ENCODE data around the gene RIN2.
"Not testable (repeated sequence)": the region's sequence is repeated elsewhere in the genome, so short reads cannot be mapped to it uniquely, and the experiment has no call there.

Gene RIN2

DNA sequence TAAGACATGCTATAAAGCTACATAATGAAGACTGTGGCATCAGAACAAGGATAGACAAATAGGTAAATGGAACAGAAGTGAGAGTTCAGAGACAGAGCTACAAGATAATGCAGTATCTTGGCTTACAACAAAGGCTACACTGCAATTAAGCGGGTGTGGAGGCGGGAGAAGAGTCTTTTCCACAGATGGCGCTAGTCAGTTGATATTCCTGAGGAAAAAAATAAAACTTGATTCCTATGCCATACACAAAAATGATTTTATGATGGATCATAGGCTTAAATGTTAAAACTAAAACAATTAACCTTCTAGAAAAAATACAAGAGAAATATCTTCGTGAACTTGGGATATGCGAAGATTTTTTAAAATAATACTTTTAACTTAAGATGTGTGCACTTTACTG, 31.0 kb downstream of the RIN2 start:
- DNase-seq (ENCODE audit: low read depth in 3 of 3) = no peak

DNA sequence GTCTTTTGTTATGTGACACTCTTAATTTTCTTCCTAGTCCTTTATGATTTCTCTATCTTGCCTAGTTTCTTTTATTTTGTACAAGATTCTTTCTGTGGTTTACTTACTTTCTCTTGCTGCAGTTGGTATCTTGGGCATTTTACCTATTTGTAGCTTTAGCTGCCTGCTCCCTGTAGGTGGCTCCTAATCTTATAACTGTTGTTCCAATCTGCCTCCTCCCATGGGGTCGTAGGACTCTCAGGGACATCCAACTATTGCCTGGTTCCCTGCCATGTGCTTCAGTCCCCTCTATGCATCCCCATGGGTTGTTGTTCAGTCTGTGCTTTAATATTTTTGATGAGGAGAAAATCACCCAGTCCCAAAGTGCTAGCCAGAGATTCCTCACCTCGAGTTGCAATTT, 31.4 kb downstream of the RIN2 start:
- no peak for DNase-seq (ENCODE audit: low read depth in 3 of 3)

DNA sequence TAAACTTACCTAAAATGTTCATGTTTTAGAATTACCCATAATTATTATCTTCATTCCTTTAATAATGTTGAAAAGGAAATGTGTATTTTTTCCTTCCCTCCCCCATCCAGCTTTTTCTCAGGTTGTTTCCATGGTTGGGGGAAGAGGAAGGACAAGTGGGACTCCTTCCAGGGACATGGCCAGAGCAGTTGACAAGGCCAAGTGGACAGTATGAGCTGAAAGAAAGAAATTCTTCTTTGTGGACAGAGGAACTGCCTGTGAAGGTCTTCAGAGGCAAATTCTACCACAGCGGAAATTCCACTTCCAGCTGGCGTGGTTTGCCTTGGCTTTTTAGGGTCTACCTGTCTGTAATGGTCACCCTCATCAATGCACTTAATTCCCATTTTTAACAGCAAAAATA, 33.8 kb downstream of the RIN2 start:
- DNase-seq (ENCODE audit: low read depth in 3 of 3) = no peak

DNA sequence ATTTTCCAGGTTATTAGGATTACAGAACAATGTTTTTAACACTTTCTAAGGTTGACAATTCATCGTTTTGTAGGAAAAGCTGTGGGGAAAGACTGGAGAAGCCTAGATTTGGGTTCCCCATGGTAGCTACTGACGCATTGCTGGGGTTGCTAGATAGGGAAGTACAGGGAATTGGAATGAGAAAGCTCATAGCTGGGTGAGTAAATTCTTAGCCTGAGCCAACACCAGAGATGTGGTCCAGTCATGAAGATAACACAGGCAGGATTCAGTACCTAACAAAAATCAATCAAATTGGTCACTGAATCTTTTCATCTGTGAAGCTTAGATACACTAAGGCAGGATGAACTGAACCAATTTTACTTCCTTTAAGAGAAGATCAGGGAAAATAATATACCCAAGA, 35.7 kb downstream of the RIN2 start:
- DNase-seq (ENCODE audit: low read depth in 3 of 3) = no peak

DNA sequence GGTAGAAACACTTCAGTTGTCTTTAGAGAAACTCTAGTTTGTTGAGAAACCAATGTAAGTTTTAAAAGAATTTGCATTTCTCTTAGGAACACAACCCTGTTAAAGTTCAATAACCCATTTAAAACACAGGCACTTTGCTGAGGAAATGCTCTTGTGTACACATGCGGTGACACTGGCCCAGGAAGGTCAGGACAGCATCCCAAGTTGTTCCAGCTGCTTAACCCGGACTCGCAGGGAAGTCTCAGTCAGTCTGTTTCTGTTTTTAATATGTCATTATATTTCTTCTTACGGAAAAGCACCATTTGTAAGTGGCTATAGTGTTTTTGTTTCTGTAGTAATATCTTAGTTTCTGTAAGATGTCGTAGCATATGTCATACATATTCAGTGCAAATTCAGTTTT, 36.9 kb downstream of the RIN2 start:
- DNase-seq (ENCODE audit: low read depth in 3 of 3) = no peak

DNA sequence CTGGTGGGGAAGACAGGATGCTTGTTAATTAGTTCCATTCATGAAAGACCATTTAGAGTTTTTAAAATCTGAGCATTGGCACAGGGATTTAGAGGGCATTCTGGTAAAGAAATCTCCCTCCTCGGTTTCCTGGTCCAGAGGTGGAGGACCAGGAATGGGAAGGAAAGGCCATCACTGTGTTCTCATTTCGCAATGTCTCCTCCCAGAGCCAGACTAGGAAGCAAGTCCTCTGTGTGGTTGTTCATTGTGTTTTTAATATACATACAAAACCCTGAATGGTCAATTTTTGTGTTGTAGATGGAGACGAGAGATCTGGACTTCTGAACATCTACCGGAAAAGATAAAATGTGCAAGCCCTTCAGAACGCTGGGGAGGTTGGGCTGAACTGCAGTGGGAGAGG, 41.3 kb downstream of the RIN2 start:
- no peak for DNase-seq (ENCODE audit: low read depth in 3 of 3)

DNA sequence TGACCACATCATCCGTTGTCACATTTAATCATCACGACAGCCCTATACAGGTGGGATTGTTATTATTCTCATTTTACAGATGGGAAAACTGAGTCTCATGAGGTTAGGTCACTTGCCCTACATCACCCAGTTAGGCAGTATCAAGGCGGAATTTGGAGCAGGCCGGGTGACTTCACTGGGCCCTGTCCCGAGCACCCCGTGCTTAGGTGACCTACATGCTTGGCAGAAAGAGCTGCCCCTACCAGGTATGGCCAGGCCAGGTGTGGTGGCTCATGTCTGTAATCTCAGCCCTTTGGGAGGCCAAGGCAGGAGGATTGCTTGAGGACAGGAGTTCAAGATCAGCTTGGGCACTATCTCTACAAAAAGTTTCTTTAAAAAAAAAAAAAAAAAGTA, 44.0 kb downstream of the RIN2 start:
- no peak for DNase-seq (ENCODE audit: low read depth in 3 of 3)

DNA sequence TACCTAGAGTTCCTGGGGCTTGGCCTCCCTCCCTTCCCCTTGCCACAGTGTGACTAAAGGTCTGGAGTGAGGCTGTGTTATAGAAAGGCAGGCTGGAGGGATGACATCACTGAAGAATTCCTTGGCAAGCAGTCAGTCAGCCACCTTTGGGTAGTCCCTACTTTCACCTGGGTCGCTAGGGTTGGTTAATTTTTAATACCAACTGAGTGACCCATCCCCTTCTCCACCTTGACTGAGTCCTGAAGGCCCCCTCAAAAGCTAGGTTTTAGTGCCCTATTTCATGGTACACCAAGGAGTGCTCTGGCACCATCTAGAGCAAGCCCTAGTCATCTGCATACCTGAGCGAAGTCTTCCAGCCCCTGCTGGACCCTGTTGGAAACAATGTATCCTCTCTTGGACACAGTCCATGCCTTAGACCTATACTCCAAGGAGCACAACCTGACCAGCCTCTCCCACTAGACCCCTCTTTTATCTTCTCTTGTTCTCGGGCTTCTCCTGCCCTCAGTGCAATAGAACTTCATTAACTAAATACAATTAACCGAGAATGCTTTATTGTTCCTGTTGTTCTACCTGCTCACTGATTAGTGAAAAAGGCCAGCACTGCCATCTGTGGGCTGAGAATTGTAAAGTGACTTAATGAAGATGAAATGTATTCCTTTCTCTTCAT, 44.6 kb downstream of the RIN2 start:
- DNase-seq (ENCODE audit: low read depth in 3 of 3) = no peak

DNA sequence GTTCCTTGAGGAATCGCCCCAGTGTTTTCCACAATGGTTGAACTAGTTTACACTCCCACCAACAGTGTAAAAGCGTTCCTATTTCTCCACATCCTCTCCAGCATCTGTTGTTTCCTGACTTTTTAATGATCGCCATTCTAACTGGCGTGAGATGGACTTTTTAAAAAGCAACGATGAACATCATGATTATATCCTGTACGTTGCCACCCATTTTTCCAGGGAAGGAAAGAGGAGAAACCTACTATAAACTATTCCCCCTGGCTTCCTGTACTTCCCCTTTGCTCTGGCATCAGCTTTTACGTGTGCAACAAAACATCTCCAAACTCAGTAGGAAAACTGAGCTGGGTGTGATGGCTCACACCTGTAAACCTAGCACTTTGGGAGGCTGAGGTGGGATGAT, 48.2 kb downstream of the RIN2 start:
- DNase-seq (ENCODE audit: low read depth in 3 of 3) = not testable (repeated sequence)

DNA sequence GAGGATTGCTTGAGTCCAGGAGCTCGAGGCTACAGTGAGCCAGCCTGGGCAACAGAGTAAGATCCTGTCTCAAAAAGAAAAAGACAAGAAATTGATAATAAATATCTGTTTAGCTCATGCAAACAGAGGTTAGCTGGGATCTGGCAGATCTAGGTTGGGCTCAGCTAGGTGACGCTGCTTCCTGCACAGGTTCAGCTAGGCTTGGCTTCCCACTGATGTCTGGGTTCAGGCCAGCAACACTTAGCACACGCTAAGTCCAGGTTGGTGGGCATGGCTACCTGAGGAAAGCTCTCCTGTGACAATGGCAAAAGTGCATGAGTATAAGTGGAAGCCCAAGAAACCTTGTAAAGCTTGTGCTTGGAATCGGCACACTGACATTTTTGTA, 48.7 kb downstream of the RIN2 start:
- no peak for DNase-seq (ENCODE audit: low read depth in 3 of 3)

DNA sequence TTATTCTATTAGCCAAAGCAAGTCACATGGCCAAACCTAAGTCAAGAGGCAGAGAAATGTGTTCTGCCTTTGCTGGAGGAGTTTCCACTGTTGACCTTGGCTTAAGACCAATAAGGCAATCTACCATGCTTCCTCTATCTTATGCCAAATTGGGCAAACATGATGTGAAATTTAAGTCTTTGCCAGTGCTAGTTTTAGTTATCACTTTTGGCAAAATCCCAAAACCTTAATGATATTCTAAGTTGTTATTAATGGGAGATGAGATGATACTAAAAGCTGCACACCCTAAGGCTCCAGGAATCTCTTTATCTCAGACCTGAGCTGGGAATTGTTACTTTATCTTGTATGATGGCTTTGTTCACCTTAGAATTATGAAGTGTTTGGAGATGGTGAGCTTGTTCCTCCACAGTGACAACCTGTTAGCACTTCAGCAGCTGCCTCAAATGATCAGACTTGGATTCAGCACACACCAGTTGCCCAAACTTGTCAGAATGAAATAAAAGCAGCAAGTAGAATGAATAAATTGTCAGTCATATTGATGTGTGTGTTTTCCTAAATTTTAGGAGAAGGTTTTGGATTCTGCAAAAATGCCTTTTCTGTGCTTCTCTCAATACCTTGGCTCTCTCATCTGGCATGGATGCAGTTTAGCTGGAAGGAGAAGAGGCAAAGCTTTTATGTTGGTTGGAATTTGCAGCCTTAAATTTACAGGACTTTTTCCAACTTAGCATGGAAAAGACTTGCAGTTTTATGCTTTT, 49.3 kb downstream of the RIN2 start:
- no peak for DNase-seq (ENCODE audit: low read depth in 3 of 3)

All from stimulated activated CD4-positive, alpha-beta T cell treated with anti-CD3 and anti-CD28 coated beads, TNF-alpha, amount 100 ng/mL, for 4 hours (primary cell).